HepG2 (cell line): Measurements from ENCODE around the gene KANSL1L. TPM values are rescaled to one million over a fixed set of nuclear protein-coding genes. Genes with fewer than 3 reads are reported as not detected.

Experiments used
- ATAC-seq: fragments of 200-7000 bp; cut with Tn5 transposase; 3 replicates; pipeline ENCODE4 v1.9.1; 2020; ENCODE audit warnings: mild to moderate bottlenecking, moderate library complexity
- BruUV-seq: library from RNA; stranded (reverse); fragments of 400-500 nt; replicated peaks from 2 replicates; lab custom pipeline; 2021; lab: Mats Ljungman, UMichigan
- CTCF ChIA-PET: fragments of 300-600 bp; formaldehyde crosslinking; extraction: SDS; loops from one replicate; lab custom pipeline; 2021; ENCODE audit warnings: low total read pairs, inconsistent platforms, low intra/inter-chr PET ratio; lab: Yijun Ruan, JAX
- POLR2A ChIA-PET: fragments of 350-600 bp; sonication (Branson Sonifier 250); formaldehyde crosslinking; loops from one replicate; lab custom pipeline; 2020; ENCODE audit warnings: antibody characterized with exemption, inconsistent platforms; lab: Yijun Ruan, JAX
- DNase-seq: peaks from one replicate; pipeline ENCODE4 v3.0.0-alpha.2; 2015; ENCODE audit warnings: low spot score
- FAIRE-seq: peaks from 3 replicates; lab custom pipeline; 2011; peaks lifted over from hg19 to GRCh38; lab: Jason Lieb, UNC
- H2AFZ ChIP-seq: one replicate; pipeline ENCODE4 v1.6.1; 2011; ENCODE audit warnings: low read length, inconsistent platforms
- H3K27ac ChIP-seq: fragments of 300-600 bp; 3 replicates; pipeline ENCODE4 v1.8.0; 2011; ENCODE audit warnings: mixed run types, mild to moderate bottlenecking, mixed read lengths, low read length, inconsistent platforms; ENCODE audit not compliant: insufficient read depth; ENCODE audit errors: extremely low read length
- H3K27me3 ChIP-seq, 2 experiments: fragments of 200-600 bp in 1 of 2; 2 replicates in 1 of 2; 3 replicates in 1 of 2; pipeline versions ENCODE4 v1.6.0 to v1.8.0; 2011; ENCODE audit warnings: low read length in 2 of 2, mild to moderate bottlenecking in 2 of 2, moderate library complexity in 2 of 2, inconsistent platforms in 1 of 2; ENCODE audit not compliant: insufficient read depth in 2 of 2, control insufficient read depth in 1 of 2
- H3K36me3 ChIP-seq, 2 experiments: fragments of 200-600 bp in 1 of 2; replicated peaks in 1 of 2; 2 replicates in 1 of 2; 3 replicates in 1 of 2; pipeline versions ENCODE4 v1.5.1 to v1.8.0; 2011; ENCODE audit warnings: low read length in 2 of 2, inconsistent platforms in 1 of 2; ENCODE audit not compliant: insufficient read depth in 2 of 2, control insufficient read depth in 1 of 2
- H3K4me1 ChIP-seq: 2 replicates; pipeline ENCODE4 v1.5.1; 2012; ENCODE audit warnings: low read length, inconsistent platforms; ENCODE audit not compliant: insufficient read depth
- H3K4me2 ChIP-seq: 2 replicates; pipeline ENCODE4 v1.6.0; 2011; ENCODE audit warnings: low read depth, low read length, inconsistent platforms
- H3K4me3 ChIP-seq, 3 experiments: fragments of 200-600 bp in 1 of 3; sonication (generic), shearing (Covaris generic) in 1 of 3; replicated peaks in 1 of 3; 2 replicates each; pipeline ENCODE4 v1.5.1; 2011 to 2016; ENCODE audit warnings: low read length in 3 of 3, inconsistent platforms in 2 of 3, low read depth in 2 of 3, mild to moderate bottlenecking in 2 of 3, control low read depth in 1 of 3, mixed read lengths in 1 of 3; ENCODE audit not compliant: insufficient read depth in 1 of 3
- H3K79me2 ChIP-seq: one replicate; pipeline ENCODE4 v1.6.1; 2011; ENCODE audit warnings: low read length, inconsistent platforms; ENCODE audit not compliant: insufficient read depth
- H3K9ac ChIP-seq: 2 replicates; pipeline ENCODE4 v1.6.0; 2011; ENCODE audit warnings: mild to moderate bottlenecking, low read depth, low read length, inconsistent platforms; ENCODE audit not compliant: insufficient read depth
- H3K9me3 ChIP-seq: 2 replicates; pipeline ENCODE4 v1.5.1; 2012; ENCODE audit warnings: mild to moderate bottlenecking, low read length
- H4K20me1 ChIP-seq: 2 replicates; pipeline ENCODE4 v1.6.0; 2011; ENCODE audit warnings: inconsistent platforms, mild to moderate bottlenecking, low read length, moderate library complexity; ENCODE audit not compliant: insufficient read depth
- KAT2B ChIP-seq: fragments of 150-350 bp; IDR thresholded peaks from 2 replicates; pipeline ENCODE4 v1.6.1; 2014; ENCODE audit warnings: low read depth, low read length, borderline replicate concordance
- ZBTB33 ChIP-seq: sonication (generic); formaldehyde crosslinking; IDR thresholded peaks from 2 replicates; pipeline ENCODE4 v1.4.0; 2020; ENCODE audit warnings: missing genetic modification reagents
- ZNF12 ChIP-seq: sonication (generic); formaldehyde crosslinking; IDR thresholded peaks from 2 replicates; pipeline ENCODE4 v1.5.0; 2020; ENCODE audit warnings: missing genetic modification reagents
- ZNF501 ChIP-seq: sonication (generic); formaldehyde crosslinking; IDR thresholded peaks from 2 replicates; pipeline ENCODE4 v1.5.1; 2020; ENCODE audit warnings: mild to moderate bottlenecking, moderate library complexity, missing genetic modification reagents
- ZNF629 ChIP-seq: sonication (generic); formaldehyde crosslinking; conservative IDR thresholded peaks from 2 replicates; pipeline ENCODE4 v1.5.0; 2020; ENCODE audit warnings: missing genetic modification reagents
- ZSCAN30 ChIP-seq: sonication (generic); formaldehyde crosslinking; IDR thresholded peaks from 2 replicates; pipeline ENCODE4 v1.5.0; 2020; ENCODE audit warnings: mild to moderate bottlenecking, missing genetic modification reagents
- WGBS: methylation state at CpG from one replicate; pipeline ENCODE4 v1.1.6; 2017; ENCODE audit warnings: low lambda C conversion rate; 5-methylcytosine and 5-hydroxymethylcytosine counted together
- in situ Hi-C: cut with HindIII; loops from 2 replicates; pipeline ENCODE4 v1.10.0; 2017; ENCODE audit warnings: low pct_unique_long_range_greater_than_20kb; ENCODE audit not compliant: extremely low pct_ligation_motif_present
- intact Hi-C: fragments of 100-400 bp; cut with micrococcal nuclease; formaldehyde crosslinking; loops from one replicate; pipeline ENCODE4 v1.10.0; 2022; ENCODE audit not compliant: unreplicated experiment
- polyA plus RNA-seq, 8 experiments: library from polyadenylated mRNA; depleted of rRNA in 3 of 8; stranded (reverse) in 7 of 8; unstranded in 1 of 8; fragments of >200 nt; fragmentation: Illumina TruSeq in 4 of 8; extraction: Trizol in 4 of 8; gene quantifications; 2 replicates each; pipeline versions ENCODE4 v1.2.1 to v1.2.3, GENCODE V29; 2011 to 2016; ENCODE audit warnings: low read depth in 4 of 8, missing spikeins in 1 of 8, mixed read lengths in 1 of 8; ENCODE audit not compliant: insufficient read depth in 1 of 8
- total RNA-seq, 5 experiments: library from RNA; depleted of rRNA; stranded (reverse); fragments of >200 nt; fragmentation: Illumina TruSeq; extraction: Trizol; gene quantifications; 2 replicates each; pipeline ENCODE4 v1.2.3, GENCODE V29; 2016; ENCODE audit warnings: low read depth in 1 of 5
- TF ChIP-seq, protein P1 (sequence below): sonication (generic); formaldehyde crosslinking; IDR thresholded peaks from 2 replicates; pipeline ENCODE4 v1.4.0; 2020; ENCODE audit warnings: mild to moderate bottlenecking, missing genetic modification reagents
- TF ChIP-seq, protein P2 (sequence below): sonication (generic); formaldehyde crosslinking; IDR thresholded peaks from 2 replicates; pipeline ENCODE4 v1.5.0; 2020; ENCODE audit warnings: missing genetic modification reagents

The KANSL1L gene
- total and polyA plus RNA-seq, 2 of the 13 experiments (the other 11 are each of a cell fraction or from before 2014, with no cell fraction given), result 5.4 to 10.3 TPM

DNA sequence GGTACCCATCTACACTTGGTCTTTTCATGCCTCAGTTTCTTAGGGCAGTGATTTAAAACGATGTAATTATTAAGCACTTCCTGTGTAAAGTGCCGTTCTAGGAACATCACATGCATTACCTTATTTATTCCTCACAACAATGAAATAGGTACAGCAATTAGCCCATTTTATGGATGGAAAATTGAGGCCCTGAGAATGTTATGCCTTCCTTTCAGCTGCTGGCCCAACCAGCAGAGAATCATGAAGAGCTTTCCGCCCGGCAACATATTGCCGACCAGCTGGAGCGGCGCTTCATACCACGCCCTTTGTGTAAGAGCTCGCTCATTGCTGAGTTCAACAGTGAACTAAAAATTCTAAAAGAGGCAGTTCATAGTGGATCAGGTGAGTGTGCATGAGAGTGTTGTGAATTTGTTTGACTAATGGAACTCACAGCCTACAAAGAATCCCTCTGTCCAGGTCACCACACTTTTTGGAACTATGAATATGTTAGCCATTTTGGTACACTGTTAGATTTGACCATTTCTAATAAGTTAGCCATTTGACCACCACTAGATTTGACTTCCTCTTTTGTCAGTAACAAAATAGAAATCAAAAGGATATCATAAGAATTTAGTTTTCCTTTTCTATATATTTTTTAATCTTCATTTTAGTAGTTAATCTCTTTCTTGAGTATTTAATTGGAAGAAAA, 194.4 kb downstream of the KANSL1L start:
- Histone ChIP-seq H3K9me3 (no peaks in the 10 kb centered on the region), H3K27ac (no peak overlapping the region), H3K4me3 (no peak overlapping the region), H3K27me3 (peaks cover 0 to 5% of the 10 kb centered on the region in 2 experiments; a peak in 1 of 5 replicates), H3K79me2 (no peaks in the 10 kb centered on the region), H3K4me2 (no peak overlapping the region), H2AFZ (no peak overlapping the region), H3K9ac (no peak overlapping the region), H3K36me3 (no peaks in the 10 kb centered on the region), H4K20me1 (no peaks in the 10 kb centered on the region), H3K4me1 (no peaks in the 10 kb centered on the region)
- POLR2A ChIA-PET, result no interaction called here
- no peak for FAIRE-seq
- BruUV-seq, result no TSS peak
- no peak for DNase-seq
- no peak for TF ChIP-seq ZNF501 (CRISPR knock-in tag)
- TF ChIP-seq ZNF629 (CRISPR knock-in tag), result peak; percentile 74
- TF ChIP-seq KAT2B, result no peak
- TF ChIP-seq ZNF12, result no peak
- TF ChIP-seq ZBTB33 (CRISPR knock-in tag), result no peak
- intact Hi-C loops, result loop anchor here (1.0 kb wide), 4 partner anchors 96 to 422 kb away; no protein-coding TSS in a partner anchor
- in situ Hi-C loops, result loop anchor here (5.0 to 10.0 kb wide), 2 partner anchors 220 to 418 kb away; no protein-coding TSS in a partner anchor
- CTCF ChIA-PET, result interaction anchor here (1.9 to 3.1 kb wide), 3 partner anchors 218 to 422 kb away, joined by 9 to 66 read pairs (median 39); no protein-coding TSS in a partner anchor
- WGBS, result 26% methylated on average over 9 of the region's 9 CpGs
- no peak for ATAC-seq

- in situ Hi-C loops, result loop anchor here (10.0 to 25.0 kb wide), 3 partner anchors 420 to 1562 kb away; partner anchors contain the start of gene PTH2R
- no peak overlapping the region for H3K27ac ChIP-seq
- H3K9ac ChIP-seq, result no peak overlapping the region
- H3K4me1 ChIP-seq, result no peaks in the 10 kb centered on the region
- no peak overlapping the region for H2AFZ ChIP-seq
- ChIA-PET POLR2A (no interaction called here), CTCF (no interaction called here)
- intact Hi-C loops, result no loop called here
- H3K4me2 ChIP-seq, result no peak overlapping the region
- ATAC-seq, result no peak
- H3K27me3 ChIP-seq, result peaks cover 0 to 5% of the 10 kb centered on the region in 2 experiments; a peak in 1 of 5 replicates
- H4K20me1 ChIP-seq, result no peaks in the 10 kb centered on the region
- no peaks in the 10 kb centered on the region for H3K9me3 ChIP-seq
- no peak overlapping the region for H3K4me3 ChIP-seq
- DNase-seq, result no peak
- BruUV-seq, result no TSS peak
- H3K79me2 ChIP-seq, result no peaks in the 10 kb centered on the region
- no peaks in the 10 kb centered on the region for H3K36me3 ChIP-seq
- 4% methylated on average over 1 of the region's 1 CpG for WGBS
- no peak for FAIRE-seq
- TF ChIP-seq, protein P1, sequence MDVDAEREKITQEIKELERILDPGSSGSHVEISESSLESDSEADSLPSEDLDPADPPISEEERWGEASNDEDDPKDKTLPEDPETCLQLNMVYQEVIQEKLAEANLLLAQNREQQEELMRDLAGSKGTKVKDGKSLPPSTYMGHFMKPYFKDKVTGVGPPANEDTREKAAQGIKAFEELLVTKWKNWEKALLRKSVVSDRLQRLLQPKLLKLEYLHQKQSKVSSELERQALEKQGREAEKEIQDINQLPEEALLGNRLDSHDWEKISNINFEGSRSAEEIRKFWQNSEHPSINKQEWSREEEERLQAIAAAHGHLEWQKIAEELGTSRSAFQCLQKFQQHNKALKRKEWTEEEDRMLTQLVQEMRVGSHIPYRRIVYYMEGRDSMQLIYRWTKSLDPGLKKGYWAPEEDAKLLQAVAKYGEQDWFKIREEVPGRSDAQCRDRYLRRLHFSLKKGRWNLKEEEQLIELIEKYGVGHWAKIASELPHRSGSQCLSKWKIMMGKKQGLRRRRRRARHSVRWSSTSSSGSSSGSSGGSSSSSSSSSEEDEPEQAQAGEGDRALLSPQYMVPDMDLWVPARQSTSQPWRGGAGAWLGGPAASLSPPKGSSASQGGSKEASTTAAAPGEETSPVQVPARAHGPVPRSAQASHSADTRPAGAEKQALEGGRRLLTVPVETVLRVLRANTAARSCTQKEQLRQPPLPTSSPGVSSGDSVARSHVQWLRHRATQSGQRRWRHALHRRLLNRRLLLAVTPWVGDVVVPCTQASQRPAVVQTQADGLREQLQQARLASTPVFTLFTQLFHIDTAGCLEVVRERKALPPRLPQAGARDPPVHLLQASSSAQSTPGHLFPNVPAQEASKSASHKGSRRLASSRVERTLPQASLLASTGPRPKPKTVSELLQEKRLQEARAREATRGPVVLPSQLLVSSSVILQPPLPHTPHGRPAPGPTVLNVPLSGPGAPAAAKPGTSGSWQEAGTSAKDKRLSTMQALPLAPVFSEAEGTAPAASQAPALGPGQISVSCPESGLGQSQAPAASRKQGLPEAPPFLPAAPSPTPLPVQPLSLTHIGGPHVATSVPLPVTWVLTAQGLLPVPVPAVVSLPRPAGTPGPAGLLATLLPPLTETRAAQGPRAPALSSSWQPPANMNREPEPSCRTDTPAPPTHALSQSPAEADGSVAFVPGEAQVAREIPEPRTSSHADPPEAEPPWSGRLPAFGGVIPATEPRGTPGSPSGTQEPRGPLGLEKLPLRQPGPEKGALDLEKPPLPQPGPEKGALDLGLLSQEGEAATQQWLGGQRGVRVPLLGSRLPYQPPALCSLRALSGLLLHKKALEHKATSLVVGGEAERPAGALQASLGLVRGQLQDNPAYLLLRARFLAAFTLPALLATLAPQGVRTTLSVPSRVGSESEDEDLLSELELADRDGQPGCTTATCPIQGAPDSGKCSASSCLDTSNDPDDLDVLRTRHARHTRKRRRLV, result no peak
- TF ChIP-seq ZSCAN30, result no peak
- TF ChIP-seq, protein P2, sequence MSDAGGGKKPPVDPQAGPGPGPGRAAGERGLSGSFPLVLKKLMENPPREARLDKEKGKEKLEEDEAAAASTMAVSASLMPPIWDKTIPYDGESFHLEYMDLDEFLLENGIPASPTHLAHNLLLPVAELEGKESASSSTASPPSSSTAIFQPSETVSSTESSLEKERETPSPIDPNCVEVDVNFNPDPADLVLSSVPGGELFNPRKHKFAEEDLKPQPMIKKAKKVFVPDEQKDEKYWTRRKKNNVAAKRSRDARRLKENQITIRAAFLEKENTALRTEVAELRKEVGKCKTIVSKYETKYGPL (CRISPR knock-in tag), result no peak
Observed at GRCh38 chr2:209974576-209974975, 196.6 kb downstream of the KANSL1L start.
